A673 (cell line): ENCODE measurements around the gene PCED1A.

Experiments
- CTCF ChIP-seq: fragments of 300-800, 200-600 bp; sonication (generic); conservative IDR thresholded peaks from 2 replicates; pipeline ENCODE4 v1.5.1; 2017; ENCODE audit warnings: low read depth, mild to moderate bottlenecking, antibody characterized with exemption, low read length, moderate library complexity, mixed read lengths
- EZH2 ChIP-seq: fragments of 200-600 bp; sonication (generic); IDR thresholded peaks from 2 replicates; pipeline ENCODE4 v1.6.1; 2017; ENCODE audit warnings: borderline replicate concordance, low read depth, mild to moderate bottlenecking, mixed read lengths, antibody characterized with exemption, low read length; ENCODE audit not compliant: poor library complexity, severe bottlenecking

- TF ChIP-seq CTCF (no peak), EZH2 (no peak)
Observed at GRCh38 chr20:2826655-2827054, 13.8 kb downstream of the PCED1A start.
